ENCODE measurements around the gene ATP13A5. TPM values are rescaled to one million over a fixed set of nuclear protein-coding genes. Genes with fewer than 3 reads are reported as not detected.

The ATP13A5 gene
- total and polyA plus RNA-seq, 3 experiments from 2014 or later: not detected

GRCh38 chr3:193240436-193240849, 138.1 kb downstream of the ATP13A5 start:
- H3K4me3 ChIP-seq (ENCODE audit: low read length): no peak overlapping the region
- no peak overlapping the region for H3K27ac Mint-ChIP-seq
- CTCF ChIA-PET: no interaction called here

GRCh38 chr3:193237030-193237429, 141.5 kb downstream of the ATP13A5 start:
- Histone ChIP-seq H3K27ac (ENCODE audit: low read depth, low read length) (no peak overlapping the region), H3K36me3 (ENCODE audit: insufficient read depth, low read length) (no peaks in the 10 kb centered on the region), H3K27me3 (ENCODE audit: insufficient read depth, low read length, poor library complexity, severe bottlenecking) (no peaks in the 10 kb centered on the region), H3K4me3 (ENCODE audit: low read length) (no peak overlapping the region), H3K9me3 (ENCODE audit: low read length) (no peaks in the 10 kb centered on the region), H3K4me1 (ENCODE audit: insufficient read depth, low read length) (no peaks in the 10 kb centered on the region)
- peaks cover 0 to 2% (median 0%) of the 10 kb centered on the region in 3 donors for H3K4me1 Mint-ChIP-seq
- no peaks in the 10 kb centered on the region for H3K36me3 Mint-ChIP-seq
- H3K27ac Mint-ChIP-seq: no peak overlapping the region
- no peak overlapping the region for H3K4me3 Mint-ChIP-seq
- CTCF ChIA-PET: no interaction called here
- no peak for DNase-seq
- H3K27me3 Mint-ChIP-seq: peaks cover 5 to 33% of the 10 kb centered on the region in 2 donors
- POLR2A ChIA-PET: no interaction called here
- peaks cover 0 to 3% (median 0%) of the 10 kb centered on the region in 5 donors for H3K9me3 Mint-ChIP-seq

More at GRCh38 chr3:193240436-193240849, 138.1 kb downstream of the ATP13A5 start:
- Histone ChIP-seq H3K27ac (ENCODE audit: low read depth, low read length) (no peak overlapping the region), H3K4me1 (ENCODE audit: insufficient read depth, low read length) (no peaks in the 10 kb centered on the region), H3K27me3 (ENCODE audit: insufficient read depth, low read length, poor library complexity, severe bottlenecking) (no peaks in the 10 kb centered on the region), H3K36me3 (ENCODE audit: insufficient read depth, low read length) (no peaks in the 10 kb centered on the region), H3K9me3 (ENCODE audit: low read length) (no peaks in the 10 kb centered on the region)
- peaks cover 8 to 43% of the 10 kb centered on the region in 2 donors for H3K27me3 Mint-ChIP-seq
- no peak for DNase-seq
- peaks cover 0 to 2% (median 0%) of the 10 kb centered on the region in 3 donors for H3K4me1 Mint-ChIP-seq
- H3K9me3 Mint-ChIP-seq: peaks cover 0 to 3% (median 2%) of the 10 kb centered on the region in 5 donors
- H3K4me3 Mint-ChIP-seq: no peak overlapping the region
- no peaks in the 10 kb centered on the region for H3K36me3 Mint-ChIP-seq
- POLR2A ChIA-PET: no interaction called here

GRCh38 chr3:193236599-193236998, 142.0 kb downstream of the ATP13A5 start:
- no peaks in the 10 kb centered on the region for H3K27me3 ChIP-seq (ENCODE audit: insufficient read depth, low read length, poor library complexity, severe bottlenecking)
- no peaks in the 10 kb centered on the region for H3K4me1 ChIP-seq (ENCODE audit: insufficient read depth, low read length)
- Mint-ChIP-seq H3K36me3 (no peaks in the 10 kb centered on the region), H3K27ac (no peak overlapping the region), H3K4me1 (peaks cover 0 to 2% (median 0%) of the 10 kb centered on the region in 3 donors), H3K27me3 (peaks cover 2 to 29% of the 10 kb centered on the region in 2 donors), H3K9me3 (peaks cover 0 to 3% (median 0%) of the 10 kb centered on the region in 5 donors), H3K4me3 (no peak overlapping the region)
- H3K27ac ChIP-seq (ENCODE audit: low read depth, low read length): no peak overlapping the region
- no peaks in the 10 kb centered on the region for H3K9me3 ChIP-seq (ENCODE audit: low read length)
- H3K4me3 ChIP-seq (ENCODE audit: low read length): no peak overlapping the region
- POLR2A ChIA-PET: no interaction called here
- no peaks in the 10 kb centered on the region for H3K36me3 ChIP-seq (ENCODE audit: insufficient read depth, low read length)
- no peak for DNase-seq
- CTCF ChIA-PET: no interaction called here

- H3K4me3 ChIP-seq (ENCODE audit: low read length): no peak overlapping the region
- no peak for DNase-seq
- H3K36me3 ChIP-seq (ENCODE audit: insufficient read depth, low read length): no peaks in the 10 kb centered on the region
- H3K27ac Mint-ChIP-seq: peak overlapping the region in 1 of 8 donors; percentile 32
- H3K4me1 ChIP-seq (ENCODE audit: insufficient read depth, low read length): no peaks in the 10 kb centered on the region
- no peak overlapping the region for H3K27ac ChIP-seq (ENCODE audit: low read depth, low read length)
- no peaks in the 10 kb centered on the region for H3K9me3 ChIP-seq (ENCODE audit: low read length)
- H3K36me3 Mint-ChIP-seq: no peaks in the 10 kb centered on the region
- no peaks in the 10 kb centered on the region for H3K4me1 Mint-ChIP-seq
- H3K27me3 Mint-ChIP-seq: peaks cover 2 to 5% of the 10 kb centered on the region in 2 donors
- no peaks in the 10 kb centered on the region for H3K9me3 Mint-ChIP-seq
- CTCF ChIA-PET: no interaction called here
- POLR2A ChIA-PET: no interaction called here
- H3K27me3 ChIP-seq (ENCODE audit: insufficient read depth, low read length, poor library complexity, severe bottlenecking): no peaks in the 10 kb centered on the region
- H3K4me3 Mint-ChIP-seq: no peak overlapping the region
These were observed 147.4 kb downstream of the ATP13A5 start for GRCh38 chr3:193231201-193231600.

- Mint-ChIP-seq H3K4me1 (no peaks in the 10 kb centered on the region), H3K36me3 (no peaks in the 10 kb centered on the region), H3K27me3 (peaks cover 2 to 5% of the 10 kb centered on the region in 2 donors), H3K4me3 (no peak overlapping the region), H3K9me3 (no peaks in the 10 kb centered on the region), H3K27ac (no peak overlapping the region)
- DNase-seq: no peak
- POLR2A ChIA-PET: no interaction called here
- CTCF ChIA-PET: no interaction called here
- no peak overlapping the region for H3K27ac ChIP-seq (ENCODE audit: low read depth, low read length)
- H3K4me3 ChIP-seq (ENCODE audit: low read length): no peak overlapping the region
- H3K27me3 ChIP-seq (ENCODE audit: insufficient read depth, low read length, poor library complexity, severe bottlenecking): no peaks in the 10 kb centered on the region
- no peaks in the 10 kb centered on the region for H3K9me3 ChIP-seq (ENCODE audit: low read length)
- no peaks in the 10 kb centered on the region for H3K36me3 ChIP-seq (ENCODE audit: insufficient read depth, low read length)
- H3K4me1 ChIP-seq (ENCODE audit: insufficient read depth, low read length): no peaks in the 10 kb centered on the region
These were observed 147.9 kb downstream of the ATP13A5 start for GRCh38 chr3:193230610-193231009.

GRCh38 chr3:193229851-193230420, 148.6 kb downstream of the ATP13A5 start:
- CTCF ChIA-PET: no interaction called here

GRCh38 chr3:193228206-193228605, 150.3 kb downstream of the ATP13A5 start:
- Histone ChIP-seq H3K27me3 (ENCODE audit: insufficient read depth, low read length, poor library complexity, severe bottlenecking) (no peaks in the 10 kb centered on the region), H3K36me3 (ENCODE audit: insufficient read depth, low read length) (no peaks in the 10 kb centered on the region), H3K4me3 (ENCODE audit: low read length) (no peak overlapping the region), H3K27ac (ENCODE audit: low read depth, low read length) (no peak overlapping the region), H3K4me1 (ENCODE audit: insufficient read depth, low read length) (no peaks in the 10 kb centered on the region), H3K9me3 (ENCODE audit: low read length) (no peaks in the 10 kb centered on the region)
- DNase-seq: no peak
- CTCF ChIA-PET: no interaction called here
- Mint-ChIP-seq H3K4me3 (no peak overlapping the region), H3K9me3 (peaks cover 0 to 2% (median 0%) of the 10 kb centered on the region in 5 donors), H3K36me3 (no peaks in the 10 kb centered on the region), H3K27me3 (peaks cover 2 to 5% of the 10 kb centered on the region in 2 donors), H3K4me1 (no peaks in the 10 kb centered on the region), H3K27ac (no peak overlapping the region)
- POLR2A ChIA-PET: no interaction called here

More at GRCh38 chr3:193229851-193230420, 148.6 kb downstream of the ATP13A5 start:
- Mint-ChIP-seq H3K27me3 (peaks cover 2 to 5% of the 10 kb centered on the region in 2 donors), H3K9me3 (peaks cover 0 to 2% (median 0%) of the 10 kb centered on the region in 5 donors), H3K27ac (no peak overlapping the region), H3K4me1 (no peaks in the 10 kb centered on the region), H3K36me3 (no peaks in the 10 kb centered on the region), H3K4me3 (no peak overlapping the region)
- Histone ChIP-seq H3K27me3 (ENCODE audit: insufficient read depth, low read length, poor library complexity, severe bottlenecking) (no peaks in the 10 kb centered on the region), H3K4me3 (ENCODE audit: low read length) (no peak overlapping the region), H3K4me1 (ENCODE audit: insufficient read depth, low read length) (no peaks in the 10 kb centered on the region), H3K36me3 (ENCODE audit: insufficient read depth, low read length) (no peaks in the 10 kb centered on the region), H3K27ac (ENCODE audit: low read depth, low read length) (no peak overlapping the region), H3K9me3 (ENCODE audit: low read length) (no peaks in the 10 kb centered on the region)
- POLR2A ChIA-PET: no interaction called here
- DNase-seq: no peak

- POLR2A ChIA-PET: no interaction called here
- Mint-ChIP-seq H3K27ac (no peak overlapping the region), H3K4me3 (no peak overlapping the region), H3K9me3 (peaks cover 0 to 2% (median 0%) of the 10 kb centered on the region in 5 donors), H3K4me1 (no peaks in the 10 kb centered on the region), H3K27me3 (peaks cover 2 to 5% of the 10 kb centered on the region in 2 donors), H3K36me3 (no peaks in the 10 kb centered on the region)
- H3K27ac ChIP-seq (ENCODE audit: low read depth, low read length): no peak overlapping the region
- H3K4me3 ChIP-seq (ENCODE audit: low read length): no peak overlapping the region
- no peaks in the 10 kb centered on the region for H3K36me3 ChIP-seq (ENCODE audit: insufficient read depth, low read length)
- H3K27me3 ChIP-seq (ENCODE audit: insufficient read depth, low read length, poor library complexity, severe bottlenecking): no peaks in the 10 kb centered on the region
- no peak for DNase-seq
- H3K9me3 ChIP-seq (ENCODE audit: low read length): no peaks in the 10 kb centered on the region
- H3K4me1 ChIP-seq (ENCODE audit: insufficient read depth, low read length): no peaks in the 10 kb centered on the region
- CTCF ChIA-PET: no interaction called here
These were observed 153.0 kb downstream of the ATP13A5 start for GRCh38 chr3:193225302-193226125.
